GM12878 (cell line): ENCODE data around the gene EPHB2.

Experiments used
- BCL11A ChIP-seq: IDR thresholded peaks from 2 replicates; pipeline ENCODE4 v1.6.1; 2011; ENCODE audit warnings: low read depth, low read length
- CTCF ChIP-seq, 3 experiments: IDR thresholded peaks in 2 of 3; conservative IDR thresholded peaks in 1 of 3; 2 replicates each; pipeline ENCODE4 v1.5.1; 2011; ENCODE audit warnings: low read depth in 3 of 3, low read length in 3 of 3, mild to moderate bottlenecking in 3 of 3, control low read depth in 2 of 3, moderate library complexity in 2 of 3, inconsistent platforms in 1 of 3, mixed read lengths in 1 of 3; ENCODE audit not compliant: control insufficient read depth in 2 of 3, insufficient read depth in 1 of 3; ENCODE audit errors: extremely low read depth in 1 of 3
- EP300 ChIP-seq, 2 experiments: fragments of 150-350 bp in 1 of 2; IDR thresholded peaks; 2 replicates each; pipeline ENCODE4 v1.6.1; 2011 to 2012; ENCODE audit warnings: low read depth in 2 of 2, low read length in 2 of 2, borderline replicate concordance in 1 of 2, improper control_type of control experiment in 1 of 2, inconsistent platforms in 1 of 2; ENCODE audit not compliant: control insufficient read depth in 1 of 2
- POLR2A ChIP-seq: IDR thresholded peaks from 2 replicates; pipeline ENCODE4 v1.6.1; 2011; ENCODE audit warnings: low read depth, mild to moderate bottlenecking, low read length
- RAD21 ChIP-seq: IDR thresholded peaks from 2 replicates; pipeline ENCODE4 v1.6.1; 2011; ENCODE audit warnings: mild to moderate bottlenecking, low read depth, low read length, moderate library complexity; ENCODE audit not compliant: insufficient read depth
- RELA ChIP-seq: fragments of 450-650 bp; IDR thresholded peaks from 2 replicates; pipeline ENCODE4 v1.8.0; 2014; ENCODE audit warnings: borderline replicate concordance; ENCODE audit not compliant: partially characterized antibody
- YY1 ChIP-seq: IDR thresholded peaks from 2 replicates; pipeline ENCODE4 v1.6.1; 2011; ENCODE audit warnings: low read depth, mild to moderate bottlenecking, low read length

DNA sequence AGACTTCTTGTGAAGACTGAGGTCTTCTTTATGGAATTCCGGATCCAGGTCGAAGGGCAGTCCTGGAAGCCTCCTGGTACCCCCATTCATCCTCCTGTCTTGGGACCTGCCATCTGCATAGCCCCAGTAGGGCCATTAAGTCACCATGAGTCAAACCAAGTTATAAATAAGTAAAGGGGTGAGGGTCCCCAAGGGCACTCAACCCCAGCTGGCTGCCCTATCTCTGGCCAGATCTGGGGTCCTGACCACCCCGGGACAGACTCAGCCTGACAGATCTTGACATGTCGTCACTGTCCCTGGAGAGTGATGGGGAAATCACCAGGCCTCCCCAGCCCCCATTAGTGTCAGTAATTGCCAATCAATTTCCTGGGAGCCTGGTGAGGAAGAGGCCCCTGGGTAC, 108.7 kb downstream of the EPHB2 start:
- no peak for TF ChIP-seq BCL11A
- TF ChIP-seq RAD21 = no peak
- TF ChIP-seq YY1 = no peak
- TF ChIP-seq EP300 (IDR thresholded peaks at IDR 0.05; ENCODE audit: borderline replicate concordance in 1 of 2, control insufficient read depth in 1 of 2, low read depth in 2 of 2, low read length in 2 of 2) = no peak
- TF ChIP-seq POLR2A = no peak
- TF ChIP-seq RELA = no peak
- TF ChIP-seq CTCF (IDR thresholded peaks at IDR 0.05 in 2 of 3, conservative IDR thresholded peaks at IDR 0.05 in 1 of 3; ENCODE audit: control insufficient read depth in 2 of 3, extremely low read depth in 1 of 3, insufficient read depth in 1 of 3, low read depth in 3 of 3, low read length in 3 of 3) = no peak
